ENCODE results near the gene GMPPA.

GMPPA gene

GRCh38 chr2:219498280-219499057, at the start of gene GMPPA:
Gene GMPPA, plus strand, starts transcription at chr2:219498891. Its CDS starts 1,085 bp downstream, at chr2:219499976.
- DNase-seq = peak; percentile 99

GRCh38 chr2:219449609-219450008, 49.1 kb upstream of the GMPPA start:
- DNase-seq = no peak

- DNase-seq = peak; percentile 47
Observed at GRCh38 chr2:219451661-219452360, 46.9 kb upstream of the GMPPA start.

DNA sequence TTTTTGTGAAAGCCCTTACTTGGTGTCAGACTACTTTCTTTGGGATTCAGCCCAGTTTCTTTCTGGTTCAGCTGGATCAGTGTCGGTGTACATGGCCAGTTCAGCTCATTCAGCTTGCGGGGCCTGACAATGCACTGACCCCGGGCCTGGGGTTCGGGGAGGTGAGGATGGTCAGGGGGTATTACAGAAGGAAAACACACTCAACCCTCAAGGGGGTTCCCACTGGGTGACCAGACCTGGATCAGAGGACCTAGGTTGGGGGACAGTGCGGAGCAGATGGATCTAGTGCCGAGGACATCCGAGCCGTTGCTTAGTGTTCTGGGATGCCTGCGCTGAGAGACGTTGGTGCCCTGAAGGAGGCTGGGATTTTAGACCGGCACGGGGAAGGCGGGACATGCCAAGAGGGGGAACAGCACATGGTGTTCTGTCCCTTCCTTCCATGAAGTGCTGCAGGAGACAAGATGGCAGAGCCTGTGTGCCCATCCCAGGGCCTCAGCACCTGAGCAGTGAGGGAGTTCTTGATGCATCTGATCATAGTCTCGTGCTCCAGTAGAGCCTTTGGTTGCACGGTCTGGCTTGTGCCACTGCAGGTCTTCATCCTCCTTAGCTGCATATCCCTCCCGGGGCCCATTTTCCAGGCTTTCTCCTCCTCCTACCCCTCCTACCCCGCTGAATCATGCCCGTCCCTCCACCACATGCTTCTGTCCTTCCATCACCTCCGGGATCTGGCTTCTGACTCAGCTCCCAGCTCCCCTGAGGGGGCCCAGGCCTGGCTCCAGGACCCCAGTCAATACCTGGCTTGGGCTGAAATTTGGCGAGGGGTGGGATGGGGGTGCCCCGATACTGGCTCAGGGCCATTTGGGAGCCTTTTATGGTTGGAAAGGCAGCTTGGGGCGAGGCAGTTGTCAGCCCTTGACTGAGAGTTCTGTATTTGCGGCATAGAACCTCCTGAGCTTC, 46.1 kb upstream of the GMPPA start:
- DNase-seq = peak; percentile 100

- DNase-seq = peak; percentile 98
Observed at GRCh38 chr2:219453671-219454590, 44.8 kb upstream of the GMPPA start.

- no peak for DNase-seq
Observed at GRCh38 chr2:219455581-219455980, 43.1 kb upstream of the GMPPA start.

- DNase-seq = no peak
Observed at GRCh38 chr2:219457784-219458369, 40.8 kb upstream of the GMPPA start.

GRCh38 chr2:219458996-219459395, 39.7 kb upstream of the GMPPA start:
- DNase-seq = no peak

DNA sequence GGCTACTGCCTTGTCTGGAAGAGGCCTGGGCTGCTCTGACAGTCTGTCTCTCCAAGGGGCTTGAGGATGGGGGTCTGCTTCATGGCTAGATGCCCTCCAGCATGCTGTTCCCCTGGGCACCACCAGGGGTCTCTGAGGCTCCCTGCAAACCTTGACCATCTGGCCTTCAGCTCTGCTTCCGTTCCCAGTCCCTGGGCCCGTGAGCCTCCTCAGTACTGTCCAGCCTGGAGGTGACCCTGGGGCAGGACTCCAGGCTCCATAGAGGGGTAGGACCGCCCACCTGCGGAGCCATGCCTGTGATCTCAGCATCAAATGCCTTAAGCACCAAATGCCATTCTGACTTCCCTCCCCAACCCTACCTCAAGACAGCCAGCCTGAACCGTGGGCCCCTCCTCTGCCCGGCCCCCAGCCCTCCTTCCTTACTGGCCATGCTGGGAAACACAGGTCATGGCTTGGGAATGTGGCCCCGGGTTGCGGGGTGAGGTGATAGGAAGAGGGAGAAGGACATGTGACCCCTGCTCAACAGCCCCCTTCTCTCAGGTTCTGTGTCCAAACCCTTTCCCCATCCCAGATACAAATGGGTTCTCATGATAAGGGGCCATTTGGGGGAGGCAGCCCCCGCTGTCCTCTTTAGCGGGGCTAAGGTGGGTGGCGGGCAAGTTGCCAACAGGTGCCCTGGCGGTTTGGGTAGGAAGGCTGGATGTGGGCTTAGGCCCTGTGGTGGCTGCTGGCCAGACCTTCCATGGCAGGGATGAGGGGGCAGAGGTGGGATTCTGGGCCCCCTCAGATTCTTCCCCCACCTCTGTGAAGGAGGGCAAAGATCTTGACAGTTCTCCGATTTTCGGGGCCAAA, 39.0 kb upstream of the GMPPA start:
- peak; percentile 58 for DNase-seq

DNA sequence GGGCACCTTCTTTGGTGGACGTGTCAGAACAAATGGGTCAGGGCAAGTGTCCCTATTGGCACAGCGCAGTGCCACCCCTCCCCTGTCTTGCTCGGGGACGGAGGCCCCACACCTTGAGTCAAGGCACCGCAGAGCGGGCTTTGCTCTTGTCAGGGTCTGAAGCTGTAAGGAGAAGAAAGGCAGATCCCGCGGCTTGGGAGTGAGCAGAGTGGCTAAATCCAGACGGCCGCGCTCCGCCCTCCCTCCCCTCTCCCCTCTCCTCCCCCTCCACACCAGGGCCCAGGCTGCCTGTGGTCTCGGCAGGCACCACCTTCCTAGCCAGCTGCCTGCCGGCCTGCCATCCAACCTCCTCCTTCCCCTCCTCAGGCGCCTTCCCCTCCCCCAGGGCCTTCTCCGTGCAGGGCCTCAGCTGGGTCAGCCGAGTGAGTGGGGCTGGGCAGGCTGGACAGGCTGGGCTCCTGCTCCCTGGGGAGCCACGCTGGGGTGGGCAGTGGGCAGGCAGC, 38.2 kb upstream of the GMPPA start:
- peak; percentile 91 for DNase-seq

DNA sequence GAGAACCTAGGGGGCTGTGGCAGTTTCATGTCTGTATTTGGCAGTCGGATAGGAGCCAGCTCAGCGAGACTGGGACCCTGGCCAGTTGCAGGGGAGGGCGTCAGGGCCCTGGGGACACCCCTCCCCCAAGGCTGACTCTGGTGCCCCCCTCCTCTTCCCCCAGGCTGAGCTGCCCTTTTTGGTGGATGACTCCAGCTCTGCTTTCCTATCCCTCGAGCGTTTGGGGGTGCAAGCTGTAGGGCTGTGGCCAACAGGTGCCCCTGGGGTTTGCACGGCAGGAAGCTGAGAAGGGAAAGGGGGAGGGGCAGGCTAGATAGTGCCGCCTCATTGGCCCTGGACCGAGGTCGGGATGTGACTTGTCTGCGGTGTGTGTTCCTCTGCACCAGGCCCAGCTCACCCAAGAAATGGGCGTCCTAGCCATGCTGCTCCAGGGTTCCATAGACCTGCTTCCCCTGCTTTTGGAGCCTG, 37.6 kb upstream of the GMPPA start:
- peak; percentile 70 for DNase-seq

GRCh38 chr2:219461669-219462068, 37.0 kb upstream of the GMPPA start:
- no peak for DNase-seq

DNA sequence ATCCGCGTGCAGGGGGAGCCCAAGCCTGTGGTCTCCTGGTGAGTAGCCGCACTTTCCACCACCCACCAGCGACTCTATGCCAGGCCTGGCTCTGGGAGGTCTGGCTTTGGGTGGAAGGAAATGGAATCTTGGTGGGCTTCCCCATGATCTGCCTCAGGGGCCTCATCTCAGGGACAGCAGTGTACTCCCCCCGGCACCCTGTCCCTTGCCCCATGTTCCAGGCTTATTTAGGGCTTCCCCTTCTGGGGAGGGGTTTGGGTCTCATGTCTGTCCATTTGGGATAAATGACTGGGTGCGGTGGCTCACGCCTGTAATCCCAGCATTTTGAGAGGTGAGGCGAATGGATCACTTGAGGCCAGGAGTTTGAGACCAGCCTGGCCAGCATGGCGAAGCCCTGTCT, 36.3 kb upstream of the GMPPA start:
- no peak for DNase-seq

GRCh38 chr2:219464286-219465032, 34.2 kb upstream of the GMPPA start:
- no peak for DNase-seq

- no peak for DNase-seq
Observed at GRCh38 chr2:219465659-219466561, 32.8 kb upstream of the GMPPA start.

DNA sequence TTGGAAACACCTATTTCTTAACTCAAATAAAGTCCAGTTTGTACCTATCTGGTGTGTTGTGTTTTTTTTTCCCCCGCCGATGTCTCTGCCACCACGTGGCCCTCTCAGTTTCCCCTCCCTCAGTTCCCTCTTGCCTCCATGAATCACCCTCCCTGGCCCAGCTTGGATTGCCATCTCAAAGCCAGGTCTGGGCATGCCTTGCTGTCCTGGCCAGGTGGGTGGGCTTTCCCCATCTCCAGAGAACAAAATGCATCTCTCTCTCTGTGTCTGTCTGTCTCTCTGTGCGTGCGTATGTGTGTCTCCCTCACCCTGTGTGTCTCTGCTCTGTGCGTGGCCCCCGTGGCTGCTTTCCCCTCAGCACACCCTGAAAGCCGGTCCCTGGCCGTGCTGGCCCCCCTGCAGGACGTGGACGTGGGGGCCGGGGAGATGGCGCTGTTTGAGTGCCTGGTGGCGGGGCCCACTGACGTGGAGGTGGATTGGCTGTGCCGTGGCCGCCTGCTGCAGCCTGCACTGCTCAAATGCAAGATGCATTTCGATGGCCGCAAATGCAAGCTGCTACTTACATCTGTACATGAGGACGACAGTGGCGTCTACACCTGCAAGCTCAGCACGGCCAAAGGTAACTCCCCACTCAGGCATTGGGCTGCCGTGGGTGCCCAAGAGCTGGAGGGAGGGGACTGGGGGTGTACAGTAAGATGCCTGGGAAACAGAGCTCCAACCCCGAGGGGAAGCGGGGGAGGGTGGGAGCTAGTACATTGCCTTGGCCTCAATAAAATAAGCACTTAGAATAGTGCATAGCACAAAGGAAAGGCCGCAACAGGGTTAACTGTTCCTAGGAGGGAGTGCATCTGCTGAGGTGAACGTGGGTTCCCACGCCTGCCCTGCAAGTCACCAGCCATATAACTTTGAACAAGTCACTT, 31.6 kb upstream of the GMPPA start:
- DNase-seq = no peak

DNA sequence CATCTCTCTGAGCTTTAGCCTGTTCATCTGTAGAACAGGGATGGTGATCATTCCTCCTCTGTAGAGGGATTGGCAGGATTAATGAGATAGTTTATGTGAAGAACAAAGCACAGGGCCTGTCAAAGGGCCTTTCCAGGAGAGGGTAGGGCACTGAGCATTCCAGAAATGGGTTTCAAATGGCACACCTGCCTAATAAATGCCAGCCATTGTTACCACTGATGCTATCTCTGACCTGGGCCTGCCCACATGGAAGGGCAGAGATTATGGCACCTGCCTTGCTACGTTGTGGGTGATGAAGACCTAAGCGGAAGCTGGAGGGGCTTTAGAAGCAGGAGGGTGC, 31.0 kb upstream of the GMPPA start:
- no peak for DNase-seq
